Smooth muscle cell (in vitro differentiated cells): ENCODE data around the gene ALK. TPM values are rescaled to one million over a fixed set of nuclear protein-coding genes. Genes with fewer than 3 reads are reported as not detected.

Experiments used
- DNase-seq: peaks from one replicate; lab custom pipeline; 2025; ENCODE audit not compliant: unreplicated experiment; lab: John Stamatoyannopoulos, UW
- H2AFZ ChIP-seq: fragments of 200-600 bp; sonication (generic); 2 replicates; pipeline ENCODE4 v1.6.0; 2016; ENCODE audit warnings: antibody characterized with exemption, low read depth, mild to moderate bottlenecking
- H3F3A ChIP-seq: fragments of 200-600 bp; sonication (generic); 2 replicates; pipeline ENCODE4 v1.6.0; 2017; ENCODE audit warnings: antibody characterized with exemption, low read depth
- H3K27ac ChIP-seq: fragments of 200-600 bp; sonication (generic); 2 replicates; pipeline ENCODE4 v1.5.1; 2016; ENCODE audit warnings: low read depth, mild to moderate bottlenecking
- H3K27me3 ChIP-seq: fragments of 200-600 bp; sonication (generic); 2 replicates; pipeline ENCODE4 v1.6.1; 2016; ENCODE audit warnings: low read depth, mild to moderate bottlenecking
- H3K36me3 ChIP-seq: fragments of 200-600 bp; sonication (generic); 2 replicates; pipeline ENCODE4 v1.5.1; 2016; ENCODE audit warnings: low read depth
- H3K4me1 ChIP-seq: fragments of 200-600 bp; sonication (generic); 2 replicates; pipeline ENCODE4 v1.5.1; 2016; ENCODE audit warnings: low read depth
- H3K4me2 ChIP-seq: fragments of 200-600 bp; sonication (generic); 2 replicates; pipeline ENCODE4 v1.6.0; 2016; ENCODE audit warnings: mild to moderate bottlenecking
- H3K4me3 ChIP-seq: fragments of 200-600 bp; sonication (generic); 2 replicates; pipeline ENCODE4 v1.5.1; 2016; ENCODE audit warnings: mild to moderate bottlenecking
- H3K79me2 ChIP-seq: fragments of 200-600 bp; sonication (generic); 2 replicates; pipeline ENCODE4 v1.6.0; 2016; ENCODE audit warnings: low read depth, mild to moderate bottlenecking
- H3K9ac ChIP-seq: fragments of 200-600 bp; sonication (generic); 2 replicates; pipeline ENCODE4 v1.6.0; 2016; ENCODE audit warnings: low read depth
- H3K9me3 ChIP-seq: fragments of 200-600 bp; sonication (generic); replicated peaks from 2 replicates; pipeline ENCODE4 v1.5.1; 2016; ENCODE audit warnings: low read depth
- H4K20me1 ChIP-seq: fragments of 200-600 bp; sonication (generic); 2 replicates; pipeline ENCODE4 v1.6.0; 2016; ENCODE audit warnings: low read depth
- CTCF ChIP-seq: fragments of 200-600 bp; sonication (generic); IDR thresholded peaks from 2 replicates; pipeline ENCODE4 v1.5.1; 2017; ENCODE audit warnings: borderline replicate concordance, mild to moderate bottlenecking, antibody characterized with exemption; ENCODE audit not compliant: insufficient read depth, poor library complexity, severe bottlenecking
- WGBS: methylation state at CpG from one replicate; pipeline ENCODE4 v1.1.7; 2016; ENCODE audit warnings: low lambda C conversion rate; 5-methylcytosine and 5-hydroxymethylcytosine counted together
- polyA plus RNA-seq: library from polyadenylated mRNA; unstranded; fragments of >200 nt; fragmentation: Nextera tagmentation; extraction: Ambion mirVana; gene quantifications from 2 replicates; pipeline ENCODE4 v1.2.1, GENCODE V29; 2016
- total RNA-seq: library from RNA; depleted of rRNA; stranded (reverse); fragments of >200 nt; gene quantifications from 2 replicates; pipeline ENCODE4 v1.2.3, GENCODE V29; 2014

Gene ALK
- total and polyA plus RNA-seq, 2 experiments from 2014 or later, result 0.13 to 0.19 TPM

GRCh38 chr2:29688429-29688828 lies 233.0 kb downstream of the ALK start:
- Histone ChIP-seq H3K27ac (no peak overlapping the region), H3K4me1 (no peaks in the 10 kb centered on the region), H3F3A (no peaks in the 10 kb centered on the region), H3K36me3 (no peaks in the 10 kb centered on the region), H3K9me3 (no peaks in the 10 kb centered on the region), H3K4me3 (no peak overlapping the region), H3K27me3 (peaks cover 9% of the 10 kb centered on the region), H3K4me2 (no peak overlapping the region), H4K20me1 (no peaks in the 10 kb centered on the region), H3K9ac (no peak overlapping the region), H3K79me2 (no peaks in the 10 kb centered on the region), H2AFZ (no peak overlapping the region)
- DNase-seq, result no peak
- WGBS, result 90% methylated on average over 2 of the region's 2 CpGs
- TF ChIP-seq CTCF, result no peak

DNA sequence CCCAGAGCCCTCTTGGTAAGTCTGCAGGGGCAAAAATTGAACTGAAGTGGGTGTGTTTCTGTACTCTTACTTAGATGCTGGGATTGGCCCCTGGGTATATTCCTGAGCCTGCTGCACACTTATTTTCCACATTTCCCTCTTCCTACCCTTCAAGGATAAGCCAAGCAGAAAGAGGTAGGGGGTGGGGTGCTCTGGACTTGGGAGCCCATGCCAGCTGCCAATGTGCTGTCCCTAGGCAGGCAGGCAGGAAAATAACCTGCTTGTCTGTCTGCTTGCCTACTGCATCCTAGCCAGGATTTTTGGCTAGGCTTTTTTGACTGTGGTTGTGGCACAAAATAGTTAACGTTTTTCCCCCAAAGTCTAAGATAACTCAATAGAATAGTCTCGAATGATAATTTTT lies 234.3 kb downstream of the ALK start:
- no peaks in the 10 kb centered on the region for H3F3A ChIP-seq
- no peak overlapping the region for H3K4me3 ChIP-seq
- no peaks in the 10 kb centered on the region for H3K36me3 ChIP-seq
- H4K20me1 ChIP-seq, result no peaks in the 10 kb centered on the region
- H3K4me1 ChIP-seq, result no peaks in the 10 kb centered on the region
- H3K27ac ChIP-seq, result no peak overlapping the region
- WGBS, result 93% methylated on average over 2 of the region's 2 CpGs
- no peak overlapping the region for H2AFZ ChIP-seq
- H3K79me2 ChIP-seq, result no peaks in the 10 kb centered on the region
- H3K27me3 ChIP-seq, result peaks cover 15% of the 10 kb centered on the region
- H3K4me2 ChIP-seq, result no peak overlapping the region
- no peak for DNase-seq
- TF ChIP-seq CTCF, result no peak
- no peak overlapping the region for H3K9ac ChIP-seq
- no peaks in the 10 kb centered on the region for H3K9me3 ChIP-seq

- no peak for TF ChIP-seq CTCF
- Histone ChIP-seq H3K4me1 (no peaks in the 10 kb centered on the region), H3K9me3 (peaks cover 6% of the 10 kb centered on the region), H3K27ac (no peak overlapping the region), H3K36me3 (no peaks in the 10 kb centered on the region), H3K9ac (no peak overlapping the region), H3F3A (no peaks in the 10 kb centered on the region), H3K4me3 (no peak overlapping the region), H3K79me2 (no peaks in the 10 kb centered on the region), H2AFZ (no peak overlapping the region), H4K20me1 (no peaks in the 10 kb centered on the region), H3K27me3 (peaks cover 6% of the 10 kb centered on the region), H3K4me2 (no peak overlapping the region)
- no peak for DNase-seq
These were observed 244.4 kb downstream of the ALK start for GRCh38 chr2:29676886-29677453.

DNA sequence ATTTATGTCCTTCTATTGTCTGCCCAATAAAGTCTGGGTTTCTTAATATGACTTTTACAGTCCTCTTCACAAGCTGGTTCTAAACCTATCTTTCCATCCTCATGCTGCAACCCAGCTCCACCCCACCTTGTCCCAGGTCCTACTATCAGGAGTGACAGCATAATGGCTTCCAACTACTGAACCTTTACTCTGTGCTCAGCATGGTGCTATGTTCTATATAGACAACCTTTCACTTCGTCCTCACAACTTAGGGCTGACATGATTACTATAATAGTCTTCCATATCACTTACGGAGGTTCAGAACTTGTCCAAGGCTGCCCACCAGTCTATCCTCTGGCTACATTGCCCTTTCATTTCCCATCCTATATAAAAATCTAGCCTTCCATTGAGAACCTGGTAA lies 256.8 kb downstream of the ALK start:
- peaks cover 11% of the 10 kb centered on the region for H3K27me3 ChIP-seq
- no peak for TF ChIP-seq CTCF
- DNase-seq, result no peak
- no peaks in the 10 kb centered on the region for H3K79me2 ChIP-seq
- no peak overlapping the region for H3K4me2 ChIP-seq
- no peak overlapping the region for H3K27ac ChIP-seq
- WGBS, result 95% methylated on average over 2 of the region's 2 CpGs
- H2AFZ ChIP-seq, result no peak overlapping the region
- no peaks in the 10 kb centered on the region for H3K4me1 ChIP-seq
- no peaks in the 10 kb centered on the region for H3K36me3 ChIP-seq
- no peak overlapping the region for H3K4me3 ChIP-seq
- H3K9me3 ChIP-seq, result no peaks in the 10 kb centered on the region
- H3K9ac ChIP-seq, result no peak overlapping the region
- no peaks in the 10 kb centered on the region for H3F3A ChIP-seq
- H4K20me1 ChIP-seq, result no peaks in the 10 kb centered on the region
